Mesothelial cell of epicardium (in vitro differentiated cells): Measurements from ENCODE around the gene CAMK2B. TPM values are rescaled to one million over a fixed set of nuclear protein-coding genes. Genes with fewer than 3 reads are reported as not detected.

Experiments
- DNase-seq, 2 experiments: peaks; one replicate each; pipeline ENCODE4 v3.0.0; 2021; ENCODE audit warnings: low spot score in 2 of 2; ENCODE audit not compliant: unreplicated experiment in 2 of 2
- H3K27ac Mint-ChIP-seq: 2 replicates; pipeline ENCODE4 v1.8.0; 2021; ENCODE audit warnings: mixed read lengths
- H3K27me3 Mint-ChIP-seq: 2 replicates; pipeline ENCODE4 v1.8.0; 2021; ENCODE audit warnings: low read depth, mixed read lengths
- H3K36me3 Mint-ChIP-seq: 2 replicates; pipeline ENCODE4 v1.8.0; 2021; ENCODE audit warnings: mixed read lengths
- H3K4me1 Mint-ChIP-seq: 2 replicates; pipeline ENCODE4 v1.8.0; 2021; ENCODE audit warnings: mixed read lengths
- H3K4me3 Mint-ChIP-seq: 2 replicates; pipeline ENCODE4 v1.8.0; 2021; ENCODE audit warnings: mild to moderate bottlenecking, moderate library complexity, mixed read lengths
- H3K9me3 Mint-ChIP-seq: 2 replicates; pipeline ENCODE4 v1.8.0; 2021; ENCODE audit warnings: mixed read lengths
- CTCF ChIP-seq: fragments of 200-600 bp; sonication (generic); IDR thresholded peaks from one replicate; pipeline ENCODE4 v1.5.0; 2021; ENCODE audit warnings: antibody characterized with exemption; ENCODE audit not compliant: unreplicated experiment
- total RNA-seq: library from RNA; stranded (reverse); gene quantifications from 3 replicates; pipeline ENCODE4 v1.2.1, GENCODE V29; 2021

The CAMK2B gene
- total RNA-seq, 1 donor from 2014 or later: 1.8 TPM

- no peak for DNase-seq
- Mint-ChIP-seq H3K9me3 (no peaks in the 10 kb centered on the region), H3K4me1 (peaks cover 8% of the 10 kb centered on the region), H3K27ac (no peak overlapping the region), H3K4me3 (no peak overlapping the region), H3K27me3 (no peaks in the 10 kb centered on the region), H3K36me3 (no peaks in the 10 kb centered on the region)
- no peak for TF ChIP-seq CTCF
These were observed 87.2 kb downstream of the CAMK2B start for GRCh38 chr7:44238116-44238695.

GRCh38 chr7:44237696-44238095, 87.7 kb downstream of the CAMK2B start:
- peaks cover 8% of the 10 kb centered on the region for H3K4me1 Mint-ChIP-seq
- no peaks in the 10 kb centered on the region for H3K9me3 Mint-ChIP-seq
- no peak overlapping the region for H3K4me3 Mint-ChIP-seq
- TF ChIP-seq CTCF: no peak
- H3K27ac Mint-ChIP-seq: no peak overlapping the region
- no peaks in the 10 kb centered on the region for H3K36me3 Mint-ChIP-seq
- no peaks in the 10 kb centered on the region for H3K27me3 Mint-ChIP-seq
- DNase-seq: no peak

- Mint-ChIP-seq H3K4me3 (no peak overlapping the region), H3K9me3 (no peaks in the 10 kb centered on the region), H3K27ac (no peak overlapping the region), H3K4me1 (peaks cover 8% of the 10 kb centered on the region), H3K36me3 (no peaks in the 10 kb centered on the region), H3K27me3 (no peaks in the 10 kb centered on the region)
- no peak for TF ChIP-seq CTCF
- no peak for DNase-seq
These were observed 89.1 kb downstream of the CAMK2B start for GRCh38 chr7:44236333-44236728.

GRCh38 chr7:44235582-44236332, 89.6 kb downstream of the CAMK2B start:
- Mint-ChIP-seq H3K36me3 (no peaks in the 10 kb centered on the region), H3K4me1 (peaks cover 6% of the 10 kb centered on the region), H3K27me3 (no peaks in the 10 kb centered on the region), H3K4me3 (no peak overlapping the region), H3K9me3 (no peaks in the 10 kb centered on the region), H3K27ac (no peak overlapping the region)
- no peak for DNase-seq
- TF ChIP-seq CTCF: no peak

GRCh38 chr7:44235066-44235465, 90.3 kb downstream of the CAMK2B start:
- Mint-ChIP-seq H3K4me1 (peaks cover 6% of the 10 kb centered on the region), H3K9me3 (no peaks in the 10 kb centered on the region), H3K27me3 (no peaks in the 10 kb centered on the region), H3K4me3 (no peak overlapping the region), H3K27ac (no peak overlapping the region), H3K36me3 (no peaks in the 10 kb centered on the region)
- TF ChIP-seq CTCF: no peak
- DNase-seq: no peak
